K562 (cell line): ENCODE measurements around the gene DDC. TPM values are rescaled to one million over a fixed set of nuclear protein-coding genes. Genes with fewer than 3 reads are reported as not detected.

Experiments
- EGR1 ChIP-seq: fragments of 450-650 bp; conservative IDR thresholded peaks from 2 replicates; pipeline ENCODE4 v1.6.1; 2017; ENCODE audit warnings: mild to moderate bottlenecking
- FOSL1 ChIP-seq: fragments of 200-800 bp; sonication (Bioruptor generic); conservative IDR thresholded peaks from 2 replicates; pipeline ENCODE4 v1.6.1; 2016; ENCODE audit warnings: missing genetic modification characterization, missing compliant biosample characterization
- GTF2E2 ChIP-seq: fragments of 200-800 bp; sonication (Bioruptor generic); IDR thresholded peaks from 2 replicates; pipeline ENCODE4 v1.6.1; 2016; ENCODE audit warnings: missing genetic modification characterization, missing compliant biosample characterization
- HIVEP1 ChIP-seq: fragments of 250-450 bp; sonication (Bioruptor Pico); IDR thresholded peaks from 2 replicates; pipeline ENCODE4 v1.4.0; 2020; ENCODE audit warnings: mild to moderate bottlenecking
- HLTF ChIP-seq: fragments of 450-650 bp; IDR thresholded peaks from 2 replicates; pipeline ENCODE4 v1.6.1; 2016
- ID3 ChIP-seq, 2 experiments: fragments of 250-450 bp in 1 of 2; fragments of 450-650 bp in 1 of 2; sonication (Bioruptor Pico) in 1 of 2; IDR thresholded peaks; 2 replicates each; pipeline versions ENCODE4 v1.6.1 to v1.8.0; 2016 to 2021; ENCODE audit warnings: mild to moderate bottlenecking in 2 of 2, moderate library complexity in 2 of 2, missing compliant biosample characterization in 1 of 2, missing genetic modification characterization in 1 of 2
- KLF16 ChIP-seq: IDR thresholded peaks from 2 replicates; pipeline ENCODE4 v1.6.1; 2016; ENCODE audit warnings: antibody characterized with exemption
- RAD21 ChIP-seq, 2 experiments: fragments of 250-450 bp in 1 of 2; fragments of 450-650 bp in 1 of 2; sonication (Bioruptor Pico) in 1 of 2; formaldehyde crosslinking in 1 of 2; IDR thresholded peaks in 1 of 2; conservative IDR thresholded peaks in 1 of 2; 2 replicates each; pipeline versions ENCODE4 v1.4.0 to v1.8.0; 2020 to 2022; ENCODE audit warnings: mild to moderate bottlenecking in 2 of 2, moderate library complexity in 1 of 2
- RNF2 ChIP-seq: sonication (generic); IDR thresholded peaks from 2 replicates; pipeline ENCODE4 v1.6.1; 2016
- SMARCC2 ChIP-seq: fragments of 450-650 bp; IDR thresholded peaks from 2 replicates; pipeline ENCODE4 v1.6.1; 2017; ENCODE audit warnings: antibody characterized with exemption, moderate library complexity, mild to moderate bottlenecking, low read depth
- TFAP4 ChIP-seq: sonication (generic); formaldehyde crosslinking; IDR thresholded peaks from 2 replicates; pipeline ENCODE4 v1.8.0; 2022; ENCODE audit warnings: missing genetic modification reagents, mild to moderate bottlenecking, moderate library complexity, borderline replicate concordance
- TOE1 ChIP-seq, 2 experiments: fragments of 450-650 bp in 1 of 2; sonication (generic) in 1 of 2; formaldehyde crosslinking in 1 of 2; IDR thresholded peaks; 2 replicates each; pipeline versions ENCODE4 v1.7.1 to v1.8.0; 2016 to 2022; ENCODE audit warnings: borderline replicate concordance in 2 of 2, mild to moderate bottlenecking in 2 of 2, antibody characterized with exemption in 1 of 2, inconsistent platforms in 1 of 2, low read depth in 1 of 2, missing genetic modification reagents in 1 of 2, moderate library complexity in 1 of 2
- TRIM28 ChIP-seq: fragments of 450-650 bp; IDR thresholded peaks from 2 replicates; pipeline ENCODE4 v1.6.1; 2017
- ZBTB11 ChIP-seq, 3 experiments: fragments of 200-800 bp in 1 of 3; fragments of 250-450 bp in 1 of 3; fragments of 450-650 bp in 1 of 3; sonication (Bioruptor Pico) in 1 of 3; sonication (Bioruptor generic) in 1 of 3; formaldehyde crosslinking in 1 of 3; IDR thresholded peaks; 2 replicates each; pipeline versions ENCODE4 v1.6.1 to v1.8.0; 2016 to 2022; ENCODE audit warnings: mild to moderate bottlenecking in 2 of 3, missing genetic modification characterization in 2 of 3, missing compliant biosample characterization in 1 of 3, moderate library complexity in 1 of 3
- ZC3H8 ChIP-seq: fragments of 450-650 bp; IDR thresholded peaks from 2 replicates; pipeline ENCODE4 v1.6.1; 2017
- polyA plus RNA-seq, 8 experiments: library from polyadenylated mRNA; depleted of rRNA in 4 of 8; stranded (reverse) in 5 of 8; unstranded in 3 of 8; fragments of >200 nt; fragmentation: Nextera tagmentation in 2 of 8; fragmentation: Illumina TruSeq in 1 of 8; extraction: Ambion mirVana in 2 of 8; extraction: Trizol in 1 of 8; gene quantifications; 2 replicates each; pipeline versions ENCODE4 v1.2.1 to v1.2.3, GENCODE V29; 2011 to 2014; ENCODE audit warnings: inconsistent platforms in 1 of 8, missing spikeins in 1 of 8
- total RNA-seq, 7 experiments: library from RNA; depleted of rRNA in 6 of 7; stranded (reverse); fragments of >200 nt in 6 of 7; fragmentation: Illumina TruSeq in 2 of 7; extraction: Trizol in 2 of 7; gene quantifications; 2 replicates each; pipeline versions ENCODE4 v1.2.1 to v1.2.3, GENCODE V29; 2011 to 2021; ENCODE audit warnings: low replicate concordance in 1 of 7
- TF ChIP-seq, protein P1 (sequence below): fragments of 450-650 bp; IDR thresholded peaks from 2 replicates; pipeline ENCODE4 v1.6.1; 2016; ENCODE audit warnings: mild to moderate bottlenecking
- TF ChIP-seq, protein P2 (sequence below), 2 experiments: fragments of 450-650 bp; conservative IDR thresholded peaks; 2 replicates each; pipeline ENCODE4 v1.6.1; 2017; ENCODE audit warnings: mild to moderate bottlenecking in 2 of 2, moderate library complexity in 2 of 2

Gene DDC
- total and polyA plus RNA-seq, 9 of the 15 experiments (the other 6 are each of a cell fraction or from before 2014, with no cell fraction given) = not detected

GRCh38 chr7:50497068-50497642 is 68.0 kb downstream of the DDC start (continued):
- TF ChIP-seq ID3 (CRISPR knock-in tag; IDR thresholded peaks at IDR 0.05) = no peak
- TF ChIP-seq ID3 (tag; IDR thresholded peaks at IDR 0.05) = peak; percentile 63; the same call in 1 of the 2 replicates
- no peak for TF ChIP-seq GTF2E2 (tag)
- 0 out of 2 replicates have a peak, but pooled peaks have one; percentile 5 for TF ChIP-seq EGR1
- peak; percentile 66; the same call in 1 of the 2 replicates for TF ChIP-seq TOE1 (IDR thresholded peaks at IDR 0.05; ENCODE audit: borderline replicate concordance)
- TF ChIP-seq TOE1 (CRISPR knock-in tag; IDR thresholded peaks at IDR 0.05; ENCODE audit: borderline replicate concordance, low read depth) = no peak
- peak; percentile 97 for TF ChIP-seq FOSL1
- TF ChIP-seq KLF16 = peak; percentile 95
- no peak for TF ChIP-seq HIVEP1
- TF ChIP-seq RNF2 = peak; percentile 89
- TF ChIP-seq TRIM28 = peak; percentile 72; the same call in 1 of the 2 replicates
- TF ChIP-seq RAD21 (CRISPR knock-in tag; conservative IDR thresholded peaks at IDR 0.05 in 1 of 2, IDR thresholded peaks at IDR 0.05 in 1 of 2) = peak in 1 of 2 experiments; percentile 28; a peak in 1 of 4 replicates
- peak; percentile 97 for TF ChIP-seq SMARCC2
- TF ChIP-seq ZC3H8 = no peak
- TF ChIP-seq, protein P1, sequence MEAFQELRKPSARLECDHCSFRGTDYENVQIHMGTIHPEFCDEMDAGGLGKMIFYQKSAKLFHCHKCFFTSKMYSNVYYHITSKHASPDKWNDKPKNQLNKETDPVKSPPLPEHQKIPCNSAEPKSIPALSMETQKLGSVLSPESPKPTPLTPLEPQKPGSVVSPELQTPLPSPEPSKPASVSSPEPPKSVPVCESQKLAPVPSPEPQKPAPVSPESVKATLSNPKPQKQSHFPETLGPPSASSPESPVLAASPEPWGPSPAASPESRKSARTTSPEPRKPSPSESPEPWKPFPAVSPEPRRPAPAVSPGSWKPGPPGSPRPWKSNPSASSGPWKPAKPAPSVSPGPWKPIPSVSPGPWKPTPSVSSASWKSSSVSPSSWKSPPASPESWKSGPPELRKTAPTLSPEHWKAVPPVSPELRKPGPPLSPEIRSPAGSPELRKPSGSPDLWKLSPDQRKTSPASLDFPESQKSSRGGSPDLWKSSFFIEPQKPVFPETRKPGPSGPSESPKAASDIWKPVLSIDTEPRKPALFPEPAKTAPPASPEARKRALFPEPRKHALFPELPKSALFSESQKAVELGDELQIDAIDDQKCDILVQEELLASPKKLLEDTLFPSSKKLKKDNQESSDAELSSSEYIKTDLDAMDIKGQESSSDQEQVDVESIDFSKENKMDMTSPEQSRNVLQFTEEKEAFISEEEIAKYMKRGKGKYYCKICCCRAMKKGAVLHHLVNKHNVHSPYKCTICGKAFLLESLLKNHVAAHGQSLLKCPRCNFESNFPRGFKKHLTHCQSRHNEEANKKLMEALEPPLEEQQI = peak; percentile 87
- peak in 1 of 3 experiments; percentile 72; a peak in 2 of 6 replicates for TF ChIP-seq ZBTB11 (CRISPR knock-in tag; IDR thresholded peaks at IDR 0.05)
- TF ChIP-seq, protein P2, sequence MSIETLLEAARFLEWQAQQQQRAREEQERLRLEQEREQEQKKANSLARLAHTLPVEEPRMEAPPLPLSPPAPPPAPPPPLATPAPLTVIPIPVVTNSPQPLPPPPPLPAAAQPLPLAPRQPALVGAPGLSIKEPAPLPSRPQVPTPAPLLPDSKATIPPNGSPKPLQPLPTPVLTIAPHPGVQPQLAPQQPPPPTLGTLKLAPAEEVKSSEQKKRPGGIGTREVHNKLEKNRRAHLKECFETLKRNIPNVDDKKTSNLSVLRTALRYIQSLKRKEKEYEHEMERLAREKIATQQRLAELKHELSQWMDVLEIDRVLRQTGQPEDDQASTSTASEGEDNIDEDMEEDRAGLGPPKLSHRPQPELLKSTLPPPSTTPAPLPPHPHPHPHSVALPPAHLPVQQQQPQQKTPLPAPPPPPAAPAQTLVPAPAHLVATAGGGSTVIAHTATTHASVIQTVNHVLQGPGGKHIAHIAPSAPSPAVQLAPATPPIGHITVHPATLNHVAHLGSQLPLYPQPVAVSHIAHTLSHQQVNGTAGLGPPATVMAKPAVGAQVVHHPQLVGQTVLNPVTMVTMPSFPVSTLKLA (conservative IDR thresholded peaks at IDR 0.05) = peak; percentile 38 to 74; a peak in 3 of 4 replicates
- peak; percentile 98 for TF ChIP-seq TFAP4 (CRISPR knock-in tag)
- TF ChIP-seq HLTF = 0 out of 2 replicates have a peak, but pooled peaks have one; percentile 77
